Stimulated activated CD4-positive, alpha-beta T cell treated with anti-CD3 and anti-CD28 coated beads, Interleukin-4, amount 100 ng/mL, for 24 hours (primary cell): ENCODE results near the gene STRIP1.

ENCODE experiments used
- DNase-seq: peaks from one replicate; pipeline ENCODE4 v3.0.0-alpha.2; 2020

STRIP1 gene

DNA sequence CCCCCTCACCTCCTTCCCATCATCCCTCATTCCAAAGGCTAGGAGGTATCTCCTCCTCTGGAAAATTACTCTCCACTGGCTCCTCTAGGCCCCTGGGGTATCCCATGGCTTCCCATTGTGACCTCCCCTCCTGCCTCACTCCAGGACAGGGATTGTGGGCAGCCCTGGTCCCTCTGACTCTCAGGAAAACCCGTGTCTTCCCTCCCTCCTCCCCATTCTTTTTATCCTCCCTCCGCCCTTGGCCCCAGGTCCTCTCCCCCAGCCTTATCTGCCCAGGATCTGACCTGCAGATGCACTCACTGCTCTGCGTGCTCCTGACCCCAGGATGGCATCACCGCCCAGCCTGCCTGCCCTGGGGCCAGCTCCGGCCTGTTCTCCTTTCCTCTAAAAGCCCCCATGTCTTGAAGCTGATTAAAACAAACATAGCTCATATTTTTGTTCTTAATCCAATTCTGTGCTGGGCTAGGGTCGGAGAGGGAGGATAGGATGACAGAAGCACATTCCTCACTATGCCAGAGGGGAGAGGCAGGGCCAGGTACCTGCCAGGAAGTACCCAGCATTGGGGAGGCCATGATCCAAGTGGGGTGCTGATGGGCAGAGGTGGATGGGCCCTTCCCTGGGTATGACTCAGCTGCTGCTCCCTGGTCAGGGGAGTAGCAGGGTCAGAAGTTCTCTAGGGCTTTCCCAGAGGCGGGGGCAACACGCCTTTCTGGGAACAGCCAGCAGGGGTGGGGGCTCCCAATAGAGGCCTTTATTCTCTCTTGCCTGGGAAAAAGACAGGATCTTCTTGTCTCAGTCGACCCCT, 64.0 kb downstream of the STRIP1 start:
- DNase-seq, result no peak

DNA sequence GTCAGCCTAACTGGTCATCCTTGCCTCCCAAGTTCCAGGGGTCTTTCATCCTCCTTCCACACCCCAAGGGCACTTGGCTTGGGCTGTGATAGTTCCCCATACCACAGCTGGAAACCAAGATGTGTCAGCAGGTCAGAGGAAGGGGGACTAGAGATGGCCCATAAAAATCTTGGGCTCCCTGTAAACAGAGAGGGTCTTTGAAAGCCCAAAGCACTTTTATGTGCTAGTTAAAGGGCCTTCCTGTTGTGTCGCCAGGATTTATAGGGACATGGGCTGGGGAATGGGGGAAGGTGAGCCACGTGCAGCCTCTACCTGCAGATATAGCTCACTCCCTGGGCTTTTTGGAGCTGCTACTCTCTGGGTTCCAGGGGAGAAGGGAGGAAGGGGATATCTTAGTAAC, 65.9 kb downstream of the STRIP1 start:
- DNase-seq, result no peak

DNA sequence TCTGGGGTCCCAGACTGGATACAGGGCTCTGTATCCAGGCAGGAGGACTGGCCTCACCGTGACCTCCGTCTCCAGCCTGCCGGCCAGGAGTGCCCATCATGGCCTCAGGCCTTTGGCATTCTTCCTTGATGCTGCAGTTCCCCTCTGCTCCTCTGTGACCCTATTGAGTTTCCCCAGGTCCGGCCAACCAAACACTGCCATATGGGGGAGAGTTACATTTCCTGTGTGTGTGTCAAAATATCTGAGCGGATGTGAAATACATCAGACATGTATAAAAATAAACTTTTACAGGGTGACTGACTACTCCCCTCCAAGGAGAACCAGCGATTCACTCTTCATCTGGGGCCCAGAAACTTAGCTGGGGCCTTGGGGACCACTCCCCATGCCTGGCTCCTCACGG, 67.7 kb downstream of the STRIP1 start:
- no peak for DNase-seq
